SK-MEL-5 (cell line): ENCODE results near the gene LYZL6. TPM values are rescaled to one million over a fixed set of nuclear protein-coding genes. Genes with fewer than 3 reads are reported as not detected.

Experiments used
- DNase-seq: peaks from one replicate; pipeline ENCODE4 v3.0.0-alpha.2; 2016; ENCODE audit warnings: low read depth, low spot score
- in situ Hi-C: cut with HindIII; loops from 2 replicates; pipeline ENCODE4 v1.10.0; 2016; ENCODE audit warnings: low sequenced_read_pairs, high pct_unique_total_duplicates, low pct_unique_long_range_greater_than_20kb
- small RNA-seq, 2 experiments: library from RNA; depleted of rRNA; stranded (forward); fragments of <200 nt; gene quantifications; one replicate each; pipeline ENCODE3, GENCODE V24; 2014
- total RNA-seq: library from RNA; depleted of rRNA; stranded (reverse); fragments of >200 nt; shearing (Covaris generic); gene quantifications from 2 replicates; pipeline ENCODE4 v1.2.3, GENCODE V29; 2014; rRNA removed

The LYZL6 gene
- total RNA-seq, 1 experiment from 2014 or later = not detected

GRCh38 chr17:35895636-35896587 is 47.6 kb downstream of the LYZL6 start:
- in situ Hi-C loops = no loop called here
- DNase-seq = no peak

DNA sequence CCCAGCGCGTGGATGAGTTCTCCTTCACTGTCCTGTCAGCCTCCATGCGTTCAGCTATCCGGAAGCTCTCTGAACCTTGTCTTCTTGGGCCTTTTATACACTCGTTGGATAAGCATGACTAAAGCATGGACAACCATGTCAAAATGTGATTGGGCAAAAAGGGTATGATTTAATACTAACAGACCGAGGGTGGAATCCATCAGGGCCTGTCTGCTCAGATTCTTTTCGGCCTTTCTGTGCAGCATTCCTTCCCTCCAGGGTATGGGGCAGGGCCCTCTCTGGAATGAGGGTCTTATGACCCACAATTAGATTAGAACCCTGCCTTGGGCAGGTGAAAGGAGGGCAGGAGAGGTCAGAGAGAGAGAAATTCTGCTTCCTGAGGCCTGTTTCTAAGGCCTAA is 49.3 kb downstream of the LYZL6 start:
- no peak for DNase-seq
- in situ Hi-C loops = no loop called here

- no peak for DNase-seq
- in situ Hi-C loops = no loop called here
Measured at GRCh38 chr17:35893751-35894150, 49.8 kb downstream of the LYZL6 start.

GRCh38 chr17:35892091-35893035 is 51.1 kb downstream of the LYZL6 start:
- in situ Hi-C loops = no loop called here
- no peak for DNase-seq

- in situ Hi-C loops = no loop called here
- no peak for DNase-seq
Measured at GRCh38 chr17:35891269-35891668, 52.2 kb downstream of the LYZL6 start.

DNA sequence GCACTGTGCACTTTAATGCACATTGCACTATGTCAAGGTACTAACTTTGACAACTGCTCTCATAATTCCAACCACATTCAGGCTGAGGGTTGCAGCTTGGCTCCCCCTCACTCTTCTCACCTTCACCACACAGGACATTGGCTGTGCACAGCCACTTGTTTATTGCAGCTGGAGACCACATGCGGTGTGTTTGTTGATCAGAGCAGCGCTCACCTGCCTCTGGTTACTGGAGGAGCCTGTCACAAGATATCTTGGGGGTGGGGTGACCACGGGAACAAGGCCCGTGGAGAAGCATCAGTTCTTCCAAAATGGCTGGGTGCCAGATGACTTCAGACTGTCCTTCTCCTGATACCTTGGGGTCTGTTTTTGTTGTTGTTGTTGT is 52.7 kb downstream of the LYZL6 start:
- in situ Hi-C loops = no loop called here
- no peak for DNase-seq

- in situ Hi-C loops = no loop called here
- DNase-seq = no peak
Measured at GRCh38 chr17:35889818-35890773, 53.4 kb downstream of the LYZL6 start.

- in situ Hi-C loops = no loop called here
- no peak for DNase-seq
Measured at GRCh38 chr17:35889241-35889640, 54.3 kb downstream of the LYZL6 start.

Small RNAs within 50 kb of the gene (small RNA-seq; reads per million reads assigned to genes)
- gene RF00100 = 554 to 42,756 reads per million in 2 experiments

Other genes starting within 250 kb of the LYZL6 start
- 3.0 and 4.3 TPM in 2 replicates for gene RASL10B, start 212.1 kb downstream of the LYZL6 start, total RNA-seq
- not detected in 2 replicates for gene GAS2L2, start 190.5 kb downstream of the LYZL6 start, total RNA-seq
- not detected in 2 replicates for gene C17orf50, start 182.8 kb downstream of the LYZL6 start, total RNA-seq
- gene MMP28, start 148.1 kb downstream of the LYZL6 start, total RNA-seq = not detected in 2 replicates
- 17.4 and 18.7 TPM in 2 replicates for gene TAF15, start 134.2 kb downstream of the LYZL6 start, total RNA-seq
- not detected in 2 replicates for gene HEATR9, start 74.8 kb downstream of the LYZL6 start, total RNA-seq
- 0.29 TPM in 1 of 2 replicates, not detected in the other for gene CCL5, start 63.4 kb downstream of the LYZL6 start, total RNA-seq
- gene RDM1, start 12.9 kb downstream of the LYZL6 start, total RNA-seq = 0.40 and 0.45 TPM in 2 replicates
- not detected in 2 replicates for gene CCL16, start 37.8 kb upstream of the LYZL6 start, total RNA-seq
- gene CCL14, start 43.0 kb upstream of the LYZL6 start, total RNA-seq = not detected in 2 replicates
- gene CCL15, start 57.8 kb upstream of the LYZL6 start, total RNA-seq = not detected in 2 replicates
- gene CCL23, start 74.3 kb upstream of the LYZL6 start, total RNA-seq = not detected in 2 replicates
- 0.64 and 0.82 TPM in 2 replicates for gene CCL18, start 120.6 kb upstream of the LYZL6 start, total RNA-seq
- 0.26 TPM in 1 of 2 replicates, not detected in the other for gene CCL3, start 146.4 kb upstream of the LYZL6 start, total RNA-seq
- gene CCL4, start 160.1 kb upstream of the LYZL6 start, total RNA-seq = not detected in 2 replicates
- gene TBC1D3B, start 232.9 kb upstream of the LYZL6 start, total RNA-seq = 0.74 TPM in 1 of 2 replicates, not detected in the other